Fibroblast of lung (primary cell): ENCODE results near the gene RAPGEF4.

Experiments
- EZH2 ChIP-seq: IDR thresholded peaks from 2 replicates; pipeline ENCODE4 v1.5.1; 2012; ENCODE audit warnings: low read length, control low read depth, mild to moderate bottlenecking; ENCODE audit errors: missing control alignments
- TF ChIP-seq, protein P1 (sequence below), 2 donors: IDR thresholded peaks in 1 of 2; conservative IDR thresholded peaks in 1 of 2; 1 replicate in 1 of 2; 2 replicates in 1 of 2; pipeline ENCODE4 v1.5.1; 2011 to 2012; ENCODE audit warnings: low read length in 2 of 2, control low read depth in 1 of 2, inconsistent platforms in 1 of 2, low read depth in 1 of 2, mild to moderate bottlenecking in 1 of 2

DNA sequence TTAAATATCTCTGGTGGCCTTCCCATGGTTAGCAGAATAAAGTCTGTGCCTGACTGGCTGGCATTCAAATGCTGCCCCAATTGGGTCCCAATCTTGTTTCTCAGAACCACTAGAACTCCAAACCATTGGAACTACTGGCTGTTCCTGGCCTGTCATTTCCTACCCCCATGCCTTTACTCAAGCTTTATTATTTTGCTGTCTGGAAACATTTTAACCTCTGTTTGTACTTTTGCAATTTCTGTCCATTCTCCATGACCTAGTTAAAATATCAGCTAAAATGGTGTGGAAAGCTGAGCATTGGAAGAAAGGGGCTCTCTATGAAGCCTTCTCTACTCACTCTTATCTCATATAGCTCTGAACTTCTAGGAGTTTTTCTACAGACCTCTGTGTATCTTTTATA lies 38.7 kb downstream of the RAPGEF4 start:
- TF ChIP-seq, protein P1, sequence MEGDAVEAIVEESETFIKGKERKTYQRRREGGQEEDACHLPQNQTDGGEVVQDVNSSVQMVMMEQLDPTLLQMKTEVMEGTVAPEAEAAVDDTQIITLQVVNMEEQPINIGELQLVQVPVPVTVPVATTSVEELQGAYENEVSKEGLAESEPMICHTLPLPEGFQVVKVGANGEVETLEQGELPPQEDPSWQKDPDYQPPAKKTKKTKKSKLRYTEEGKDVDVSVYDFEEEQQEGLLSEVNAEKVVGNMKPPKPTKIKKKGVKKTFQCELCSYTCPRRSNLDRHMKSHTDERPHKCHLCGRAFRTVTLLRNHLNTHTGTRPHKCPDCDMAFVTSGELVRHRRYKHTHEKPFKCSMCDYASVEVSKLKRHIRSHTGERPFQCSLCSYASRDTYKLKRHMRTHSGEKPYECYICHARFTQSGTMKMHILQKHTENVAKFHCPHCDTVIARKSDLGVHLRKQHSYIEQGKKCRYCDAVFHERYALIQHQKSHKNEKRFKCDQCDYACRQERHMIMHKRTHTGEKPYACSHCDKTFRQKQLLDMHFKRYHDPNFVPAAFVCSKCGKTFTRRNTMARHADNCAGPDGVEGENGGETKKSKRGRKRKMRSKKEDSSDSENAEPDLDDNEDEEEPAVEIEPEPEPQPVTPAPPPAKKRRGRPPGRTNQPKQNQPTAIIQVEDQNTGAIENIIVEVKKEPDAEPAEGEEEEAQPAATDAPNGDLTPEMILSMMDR (conservative IDR thresholded peaks at IDR 0.05 in 1 of 2, IDR thresholded peaks at IDR 0.05 in 1 of 2; ENCODE audit: low read depth in 1 of 2, low read length in 2 of 2): no peak
- no peak for TF ChIP-seq EZH2
